Gastrocnemius medialis (tissue), 4 donors: ENCODE measurements around the gene ADCY2. TPM values are rescaled to one million over a fixed set of nuclear protein-coding genes. Genes with fewer than 3 reads are reported as not detected.

Experiments used
- ATAC-seq, 2 donors: fragments of 150-250 bp; one replicate each; pipeline ENCODE4 v1.9.1; 2016
- DNase-seq, 2 donors: peaks; one replicate each; pipeline ENCODE4 v3.0.0-alpha.2; 2019
- H3K27ac ChIP-seq, 4 donors: fragments of 200-600 bp; sonication (generic); 1 replicate in 1 of 4; 2 replicates in 3 of 4; pipeline ENCODE4 v1.5.1; 2016 to 2018; ENCODE audit warnings: mild to moderate bottlenecking in 2 of 4, moderate library complexity in 1 of 4
- H3K27me3 ChIP-seq, 3 donors: fragments of 200-600 bp; sonication (generic) in 2 of 3; 1 replicate in 1 of 3; 2 replicates in 2 of 3; pipeline versions ENCODE4 v1.5.1 to v1.6.0; 2016 to 2019; ENCODE audit warnings: mild to moderate bottlenecking in 1 of 3, moderate library complexity in 1 of 3
- H3K36me3 ChIP-seq, 2 donors: fragments of 200-600 bp; sonication (generic) in 1 of 2; one replicate each; pipeline ENCODE4 v1.5.1; 2017 to 2018
- H3K4me1 ChIP-seq, 2 donors: fragments of 200-600 bp; sonication (generic) in 1 of 2; one replicate each; pipeline ENCODE4 v1.5.1; 2016 to 2017; ENCODE audit warnings: mild to moderate bottlenecking in 2 of 2
- H3K4me3 ChIP-seq, 4 donors: fragments of 200-600 bp; sonication (generic) in 3 of 4; 1 replicate in 1 of 4; 2 replicates in 3 of 4; pipeline ENCODE4 v1.5.1; 2016 to 2019; ENCODE audit warnings: mild to moderate bottlenecking in 2 of 4
- H3K9me3 ChIP-seq, 3 donors: fragments of 200-600 bp; sonication (generic) in 2 of 3; 1 replicate in 1 of 3; 2 replicates in 2 of 3; pipeline ENCODE4 v1.5.1; 2016 to 2019
- CTCF ChIP-seq, 5 experiments: fragments of 450-650 bp in 3 of 5; fragments of 200-600 bp in 2 of 5; sonication (generic) in 2 of 5; IDR thresholded peaks in 4 of 5; conservative IDR thresholded peaks in 1 of 5; 1 replicate in 4 of 5; 2 replicates in 1 of 5; pipeline ENCODE4 v1.5.1; 2016 to 2019; ENCODE audit warnings: antibody characterized with exemption in 5 of 5, mild to moderate bottlenecking in 3 of 5, moderate library complexity in 3 of 5
- POLR2A ChIP-seq, 2 donors: fragments of 450-650 bp; IDR thresholded peaks; one replicate each; pipeline ENCODE4 v1.6.1; 2017; ENCODE audit warnings: antibody characterized with exemption in 2 of 2, mild to moderate bottlenecking in 2 of 2, moderate library complexity in 2 of 2
- in situ Hi-C, 4 donors: fragments of 200-750 bp; cut with MboI; loops; one replicate each; pipeline versions ENCODE4 v1.15.0 to v1.8.0; 2017; ENCODE audit warnings: low sequenced_read_pairs in 4 of 4
- intact Hi-C: fragments of 100-400 bp; cut with DNase I; formaldehyde crosslinking; loops from one replicate; pipeline ENCODE4 v1.15.1; 2023; ENCODE audit warnings: low total_unique reads
- total RNA-seq, 4 donors: library from RNA; depleted of rRNA; stranded (reverse); fragments of >200 nt; gene quantifications; one replicate each; pipeline versions ENCODE4 v1.1.0 to v1.2.3, GENCODE V29; 2016

The ADCY2 gene
- total RNA-seq, 4 donors from 2014 or later = 24.3 to 50.1 (median 36.5) TPM

GRCh38 chr5:7592910-7593309, 197.0 kb downstream of the ADCY2 start:
- no peaks in the 10 kb centered on the region for H3K9me3 ChIP-seq

GRCh38 chr5:7597059-7597642, 201.2 kb downstream of the ADCY2 start:
- H3K36me3 ChIP-seq = no peaks in the 10 kb centered on the region
- TF ChIP-seq CTCF (IDR thresholded peaks at IDR 0.05 in 4 of 5, conservative IDR thresholded peaks at IDR 0.05 in 1 of 5) (no peak), POLR2A (IDR thresholded peaks at IDR 0.05) (no peak)
- peaks cover 17 to 23% of the 10 kb centered on the region in 2 donors for H3K4me1 ChIP-seq
- ATAC-seq (peak; percentile 68 to 79), DNase-seq (peak; percentile 32 to 42)
- peak overlapping the region in 2 of 4 donors; percentile 16 to 66 for H3K27ac ChIP-seq
- no peaks in the 10 kb centered on the region for H3K9me3 ChIP-seq
- H3K27me3 ChIP-seq = no peaks in the 10 kb centered on the region
- in situ Hi-C loops (no loop called here), intact Hi-C loops (no loop called here)
- no peak overlapping the region for H3K4me3 ChIP-seq

More at GRCh38 chr5:7592910-7593309, 197.0 kb downstream of the ADCY2 start:
- in situ Hi-C loops (no loop called here), intact Hi-C loops (no loop called here)
- DNase-seq (no peak), ATAC-seq (no peak)
- H3K4me3 ChIP-seq = no peak overlapping the region
- H3K36me3 ChIP-seq = no peaks in the 10 kb centered on the region
- H3K27me3 ChIP-seq = no peaks in the 10 kb centered on the region
- TF ChIP-seq CTCF (IDR thresholded peaks at IDR 0.05 in 4 of 5, conservative IDR thresholded peaks at IDR 0.05 in 1 of 5) (no peak), POLR2A (IDR thresholded peaks at IDR 0.05) (no peak)
- no peak overlapping the region for H3K27ac ChIP-seq
- peaks cover 17 to 23% of the 10 kb centered on the region in 2 donors for H3K4me1 ChIP-seq

GRCh38 chr5:7606840-7607465, 211.0 kb downstream of the ADCY2 start:
- in situ Hi-C loops = no loop called here
- H3K4me3 ChIP-seq = no peak overlapping the region
- ATAC-seq (no peak), DNase-seq (no peak)
- no peaks in the 10 kb centered on the region for H3K36me3 ChIP-seq
- intact Hi-C loops = no loop called here
- TF ChIP-seq CTCF (IDR thresholded peaks at IDR 0.05 in 4 of 5, conservative IDR thresholded peaks at IDR 0.05 in 1 of 5) = no peak
- no peak for TF ChIP-seq POLR2A (IDR thresholded peaks at IDR 0.05)
- no peaks in the 10 kb centered on the region for H3K27me3 ChIP-seq
- H3K9me3 ChIP-seq = no peaks in the 10 kb centered on the region
- H3K27ac ChIP-seq = no peak overlapping the region
- H3K4me1 ChIP-seq = peaks cover 0 to 9% of the 10 kb centered on the region in 2 donors

GRCh38 chr5:7608772-7609171, 212.8 kb downstream of the ADCY2 start:
- Histone ChIP-seq H3K9me3 (no peaks in the 10 kb centered on the region), H3K27me3 (no peaks in the 10 kb centered on the region), H3K27ac (no peak overlapping the region), H3K36me3 (no peaks in the 10 kb centered on the region), H3K4me1 (peaks cover 0 to 9% of the 10 kb centered on the region in 2 donors), H3K4me3 (no peak overlapping the region)
- ATAC-seq (no peak), DNase-seq (no peak)
- in situ Hi-C loops (no loop called here), intact Hi-C loops (no loop called here)
- TF ChIP-seq POLR2A (IDR thresholded peaks at IDR 0.05) (no peak), CTCF (IDR thresholded peaks at IDR 0.05 in 4 of 5, conservative IDR thresholded peaks at IDR 0.05 in 1 of 5) (no peak)
